Lower lobe of right lung (tissue), 2 donors: ENCODE results near the gene RPS27L. TPM values are rescaled to one million over a fixed set of nuclear protein-coding genes. Genes with fewer than 3 reads are reported as not detected.

Source experiments
- ATAC-seq, 2 donors: fragments of 200-7000 bp; cut with Tn5 transposase; one replicate each; pipeline ENCODE4 v1.9.1; 2020 to 2022; ENCODE audit warnings: mild to moderate bottlenecking in 2 of 2, moderate library complexity in 2 of 2
- DNase-seq: peaks from one replicate; pipeline ENCODE4 v3.0.0-alpha.2; 2020
- H3K27ac ChIP-seq: fragments of 200-600 bp; one replicate; pipeline ENCODE4 v1.8.0; 2022
- H3K27me3 ChIP-seq: fragments of 200-600 bp; one replicate; pipeline ENCODE4 v1.8.0; 2022; ENCODE audit warnings: low read depth
- H3K36me3 ChIP-seq: fragments of 200-600 bp; one replicate; pipeline ENCODE4 v1.8.0; 2022; ENCODE audit warnings: mild to moderate bottlenecking
- H3K4me1 ChIP-seq: fragments of 200-600 bp; one replicate; pipeline ENCODE4 v1.8.0; 2022
- H3K4me3 ChIP-seq: fragments of 200-600 bp; one replicate; pipeline ENCODE4 v1.8.0; 2022; ENCODE audit warnings: mild to moderate bottlenecking
- H3K9me3 ChIP-seq: fragments of 200-600 bp; one replicate; pipeline ENCODE4 v1.8.0; 2022
- CTCF ChIP-seq: fragments of 200-600 bp; IDR thresholded peaks from one replicate; pipeline ENCODE4 v1.8.0; 2022; ENCODE audit warnings: antibody characterized with exemption, mild to moderate bottlenecking
- intact Hi-C: fragments of 100-400 bp; cut with DNase I; formaldehyde crosslinking; loops from one replicate; pipeline ENCODE4 v1.11.0; 2022
- total RNA-seq: library from RNA; stranded (reverse); fragmentation: NEBNext Ultra II Directional; extraction: Animal tissue kit (Norgen Biotek cat#: 25700); gene quantifications from one replicate; pipeline ENCODE4 v1.2.1, GENCODE V29; 2021
- donor health status: DM: no; HTN: yes; CAD: no; lungs with severe emphysema.

Gene RPS27L
- total RNA-seq, 1 donor from 2014 or later, result 184 TPM

- no peak overlapping the region for H3K4me3 ChIP-seq
- H3K27me3 ChIP-seq, result no peaks in the 10 kb centered on the region
- no peak for DNase-seq
- peaks cover 4% of the 10 kb centered on the region for H3K4me1 ChIP-seq
- intact Hi-C loops, result no loop called here
- no peak for TF ChIP-seq CTCF
- no peak for ATAC-seq
- H3K36me3 ChIP-seq, result no peaks in the 10 kb centered on the region
- no peak overlapping the region for H3K27ac ChIP-seq
- no peaks in the 10 kb centered on the region for H3K9me3 ChIP-seq
Measured at GRCh38 chr15:63160638-63161037, 3.4 kb upstream of the RPS27L start.

- peak overlapping the region; percentile 92 for H3K27ac ChIP-seq
- TF ChIP-seq CTCF, result peak; percentile 22
- peaks cover 23% of the 10 kb centered on the region for H3K4me1 ChIP-seq
- H3K9me3 ChIP-seq, result no peaks in the 10 kb centered on the region
- peak overlapping the region; percentile 89 for H3K4me3 ChIP-seq
- H3K36me3 ChIP-seq, result peaks cover 26% of the 10 kb centered on the region
- H3K27me3 ChIP-seq, result no peaks in the 10 kb centered on the region
- intact Hi-C loops, result no loop called here
- no peak for DNase-seq
- peak; percentile 66 to 73 for ATAC-seq
Measured at GRCh38 chr15:63157891-63158431, 684 bp upstream of the RPS27L start.

DNA sequence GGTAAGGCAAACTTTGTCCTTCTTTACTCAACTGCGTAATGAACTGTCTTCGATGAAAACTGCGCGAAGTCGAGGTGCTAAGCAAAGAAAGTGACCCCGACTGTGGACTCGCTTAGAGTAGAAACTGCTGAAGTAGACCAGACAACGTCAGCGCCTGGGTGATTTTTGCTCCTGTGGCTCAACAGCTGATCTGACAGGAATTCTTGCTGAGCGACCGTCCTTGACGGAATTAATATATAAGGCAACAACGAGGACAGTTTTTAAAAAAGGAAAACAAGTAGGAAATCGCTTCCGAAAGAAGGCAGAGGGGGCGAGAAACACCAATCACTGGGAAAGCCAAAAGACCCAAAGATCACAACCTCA, 541 bp downstream of the RPS27L start:
- Histone ChIP-seq H3K27ac (peak overlapping the region; percentile 92), H3K36me3 (peaks cover 39% of the 10 kb centered on the region), H3K4me3 (peak overlapping the region; percentile 89), H3K9me3 (no peaks in the 10 kb centered on the region), H3K4me1 (peaks cover 23% of the 10 kb centered on the region), H3K27me3 (no peaks in the 10 kb centered on the region)
- ATAC-seq (peak in 1 of 2 donors; percentile 54), DNase-seq (no peak)
- intact Hi-C loops, result no loop called here
- TF ChIP-seq CTCF, result no peak

- DNase-seq (no peak), ATAC-seq (no peak)
- no peaks in the 10 kb centered on the region for H3K9me3 ChIP-seq
- peaks cover 44% of the 10 kb centered on the region for H3K36me3 ChIP-seq
- H3K27me3 ChIP-seq, result no peaks in the 10 kb centered on the region
- H3K4me1 ChIP-seq, result peaks cover 23% of the 10 kb centered on the region
- peak overlapping the region; percentile 92 for H3K27ac ChIP-seq
- no peak for TF ChIP-seq CTCF
- peak overlapping the region; percentile 89 for H3K4me3 ChIP-seq
- intact Hi-C loops, result no loop called here
Measured at GRCh38 chr15:63156086-63156710, 1.1 kb downstream of the RPS27L start.

DNA sequence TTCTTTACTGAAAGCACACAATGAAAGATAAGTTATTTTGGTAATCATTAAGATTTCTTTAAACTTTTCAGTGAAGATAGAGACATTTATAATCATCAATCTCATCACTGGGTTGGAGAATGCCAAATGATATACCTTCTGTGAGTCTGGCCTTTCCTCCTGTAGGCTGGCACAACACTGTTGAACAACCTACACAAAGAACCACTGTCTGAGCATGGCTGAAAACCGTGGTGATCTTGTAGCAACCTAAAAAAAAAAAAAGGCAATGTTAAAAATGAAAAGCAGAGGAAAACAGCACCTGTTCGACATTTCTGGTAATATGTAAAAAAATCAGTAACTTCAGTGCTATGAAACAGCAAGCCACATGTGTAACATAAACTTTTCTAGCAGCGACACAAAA, 1.8 kb downstream of the RPS27L start:
- Histone ChIP-seq H3K36me3 (peaks cover 46% of the 10 kb centered on the region), H3K4me3 (peak overlapping the region; percentile 89), H3K27me3 (no peaks in the 10 kb centered on the region), H3K9me3 (no peaks in the 10 kb centered on the region), H3K27ac (no peak overlapping the region), H3K4me1 (peaks cover 24% of the 10 kb centered on the region)
- DNase-seq, result no peak
- intact Hi-C loops, result no loop called here
- no peak for TF ChIP-seq CTCF
- ATAC-seq, result no peak
